ENCODE measurements around the gene TDRD3. TPM values are rescaled to one million over a fixed set of nuclear protein-coding genes. Genes with fewer than 3 reads are reported as not detected.

Gene TDRD3
- total RNA-seq, 6 experiments from 2014 or later, result 11.5 to 13.3 (median 12.3) TPM

- H3K4me3 Mint-ChIP-seq, result no peak overlapping the region
- peaks cover 13% of the 10 kb centered on the region for H3K4me1 Mint-ChIP-seq (ENCODE audit: low read depth)
- H3K9me3 Mint-ChIP-seq, result no peaks in the 10 kb centered on the region
- no peak overlapping the region for H3K27ac Mint-ChIP-seq
- no peak for DNase-seq
- peaks cover 29% of the 10 kb centered on the region for H3K36me3 Mint-ChIP-seq (ENCODE audit: low read depth)
- no peak for TF ChIP-seq CTCF (IDR thresholded peaks at IDR 0.05)
- H3K27me3 Mint-ChIP-seq (ENCODE audit: insufficient read depth), result no peaks in the 10 kb centered on the region
Observed at GRCh38 chr13:60511637-60512036, 114.6 kb downstream of the TDRD3 start.

- Mint-ChIP-seq H3K9me3 (no peaks in the 10 kb centered on the region), H3K27ac (no peak overlapping the region), H3K4me1 (ENCODE audit: low read depth) (peaks cover 3% of the 10 kb centered on the region), H3K27me3 (ENCODE audit: insufficient read depth) (no peaks in the 10 kb centered on the region), H3K36me3 (ENCODE audit: low read depth) (peaks cover 29% of the 10 kb centered on the region), H3K4me3 (no peak overlapping the region)
- no peak for TF ChIP-seq CTCF (IDR thresholded peaks at IDR 0.05)
- DNase-seq, result no peak
Observed at GRCh38 chr13:60514891-60515290, 117.9 kb downstream of the TDRD3 start.

GRCh38 chr13:60519496-60519895, 122.5 kb downstream of the TDRD3 start:
- Mint-ChIP-seq H3K27ac (no peak overlapping the region), H3K4me3 (no peak overlapping the region), H3K4me1 (ENCODE audit: low read depth) (no peaks in the 10 kb centered on the region), H3K9me3 (no peaks in the 10 kb centered on the region), H3K27me3 (ENCODE audit: insufficient read depth) (no peaks in the 10 kb centered on the region), H3K36me3 (ENCODE audit: low read depth) (no peaks in the 10 kb centered on the region)
- no peak for TF ChIP-seq CTCF (IDR thresholded peaks at IDR 0.05)
- DNase-seq, result no peak

- no peaks in the 10 kb centered on the region for H3K36me3 Mint-ChIP-seq (ENCODE audit: low read depth)
- no peak for TF ChIP-seq CTCF (IDR thresholded peaks at IDR 0.05)
- no peaks in the 10 kb centered on the region for H3K4me1 Mint-ChIP-seq (ENCODE audit: low read depth)
- H3K27ac Mint-ChIP-seq, result no peak overlapping the region
- no peak for DNase-seq
- no peaks in the 10 kb centered on the region for H3K9me3 Mint-ChIP-seq
- H3K4me3 Mint-ChIP-seq, result no peak overlapping the region
- H3K27me3 Mint-ChIP-seq (ENCODE audit: insufficient read depth), result no peaks in the 10 kb centered on the region
Observed at GRCh38 chr13:60520902-60521569, 124.0 kb downstream of the TDRD3 start.

- Mint-ChIP-seq H3K4me1 (ENCODE audit: low read depth) (no peaks in the 10 kb centered on the region), H3K27me3 (ENCODE audit: insufficient read depth) (peaks cover 1% of the 10 kb centered on the region; the same call in 1 of the 2 replicates), H3K36me3 (ENCODE audit: low read depth) (no peaks in the 10 kb centered on the region), H3K27ac (no peak overlapping the region), H3K9me3 (no peaks in the 10 kb centered on the region), H3K4me3 (no peak overlapping the region)
- no peak for DNase-seq
- TF ChIP-seq CTCF (IDR thresholded peaks at IDR 0.05), result no peak
Observed at GRCh38 chr13:60538566-60538965, 141.5 kb downstream of the TDRD3 start.
